T-helper 2 cell (primary cell): Measurements from ENCODE around the gene MMP13.
"Not testable (repeated sequence)": the region's sequence is repeated elsewhere in the genome, so short reads cannot be mapped to it uniquely, and the experiment has no call there.

Experiments
- DNase-seq, 5 experiments: peaks; one replicate each; pipeline versions ENCODE4 v3.0.0 to v3.0.0-alpha.2; 2012 to 2022

MMP13 gene

DNA sequence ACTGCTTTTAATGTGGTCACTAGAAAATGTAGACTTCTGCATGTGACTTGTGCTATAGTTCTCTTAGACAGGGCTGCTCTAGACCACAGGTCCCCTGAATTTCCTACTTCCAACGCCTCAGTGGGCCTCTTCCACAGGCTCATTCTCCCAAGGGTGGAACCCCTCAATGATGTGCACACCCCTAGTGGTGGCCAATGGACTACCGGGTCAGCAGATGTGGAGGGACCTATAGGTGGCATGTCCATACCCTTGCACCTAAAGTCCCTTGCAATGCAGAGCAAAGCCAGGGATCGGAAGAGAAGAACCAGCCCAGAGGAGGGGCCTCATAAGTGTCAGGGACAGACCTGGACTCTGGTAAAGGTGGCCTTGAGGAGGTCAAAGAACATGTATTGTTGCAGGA, 20.0 kb downstream of the MMP13 start:
- DNase-seq: no peak

DNA sequence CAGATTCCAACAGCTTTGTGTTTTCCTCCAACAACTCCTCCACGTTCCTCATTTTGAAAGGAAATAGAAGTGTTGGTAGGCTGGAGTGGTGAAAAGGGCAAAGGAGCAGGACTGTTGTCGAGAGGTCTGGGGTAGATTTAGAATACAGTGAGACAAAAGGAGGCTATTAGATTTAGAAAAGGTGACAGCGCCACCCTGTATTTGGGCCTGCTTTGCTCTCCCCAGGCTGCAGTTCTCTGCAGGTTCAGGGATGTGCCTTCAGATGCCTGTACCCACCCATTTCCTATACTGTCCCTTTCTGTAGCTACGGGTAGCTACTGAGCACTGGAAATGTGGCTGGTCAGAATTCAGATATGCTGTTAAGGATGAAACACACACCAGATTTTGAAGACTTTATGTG, 20.8 kb downstream of the MMP13 start:
- no peak for DNase-seq

DNA sequence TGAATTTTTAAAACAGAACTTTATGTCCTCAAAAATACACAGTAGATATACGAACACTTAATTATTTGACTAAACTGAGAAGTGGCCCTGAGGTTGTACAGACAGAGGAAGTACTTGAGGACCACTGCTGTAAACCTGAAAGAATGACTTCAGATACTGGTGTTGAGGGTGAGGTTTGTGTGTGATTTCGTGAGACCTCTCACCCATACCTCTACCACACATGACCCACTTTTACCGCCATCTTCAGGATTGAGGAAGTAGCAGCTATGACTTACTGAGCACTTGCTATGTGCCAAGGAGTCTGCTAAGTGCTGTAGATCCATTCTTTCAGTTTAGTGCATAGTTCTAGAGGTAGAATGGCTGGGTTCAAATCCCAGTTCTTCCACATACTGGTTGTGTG, 21.9 kb downstream of the MMP13 start:
- DNase-seq: no peak

DNA sequence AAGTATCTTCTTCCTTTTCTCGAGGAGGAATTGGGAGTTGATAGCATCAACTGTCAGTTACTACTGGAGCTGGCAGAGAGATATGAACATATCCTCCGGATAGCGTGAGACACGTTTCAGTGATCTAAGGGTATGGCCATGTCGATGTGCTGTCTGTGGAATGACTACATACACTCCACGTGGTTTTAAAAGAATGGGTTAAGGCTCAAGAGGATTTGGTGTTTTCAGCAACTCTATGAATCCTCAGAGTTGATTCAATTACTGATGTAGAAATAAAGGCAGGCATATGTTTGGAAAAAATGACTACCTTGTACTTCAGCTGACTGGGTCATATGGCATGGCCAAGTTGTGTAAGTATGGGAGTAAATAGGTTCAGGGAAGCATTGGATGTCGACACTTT, 22.9 kb downstream of the MMP13 start:
- no peak for DNase-seq

DNA sequence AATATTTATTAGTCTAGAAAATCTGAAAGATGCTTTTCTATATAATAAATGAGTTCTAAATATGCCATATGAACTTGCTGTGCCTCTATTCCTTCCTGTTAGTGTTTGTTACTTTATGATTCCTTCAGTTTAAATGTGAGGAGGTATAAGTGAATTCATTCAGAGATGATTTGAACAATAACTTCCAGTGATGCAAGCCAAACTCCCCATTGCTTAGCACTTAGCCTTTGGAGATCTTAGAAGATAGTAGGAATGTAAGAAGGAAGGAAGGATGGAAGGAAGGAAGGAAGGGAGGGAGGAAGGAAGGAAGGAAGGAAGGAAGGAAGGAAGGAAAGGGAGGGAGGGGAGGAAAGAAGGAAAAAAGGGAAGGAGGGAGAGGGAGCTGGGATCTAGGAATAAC, 25.1 kb downstream of the MMP13 start:
- DNase-seq: no peak

DNA sequence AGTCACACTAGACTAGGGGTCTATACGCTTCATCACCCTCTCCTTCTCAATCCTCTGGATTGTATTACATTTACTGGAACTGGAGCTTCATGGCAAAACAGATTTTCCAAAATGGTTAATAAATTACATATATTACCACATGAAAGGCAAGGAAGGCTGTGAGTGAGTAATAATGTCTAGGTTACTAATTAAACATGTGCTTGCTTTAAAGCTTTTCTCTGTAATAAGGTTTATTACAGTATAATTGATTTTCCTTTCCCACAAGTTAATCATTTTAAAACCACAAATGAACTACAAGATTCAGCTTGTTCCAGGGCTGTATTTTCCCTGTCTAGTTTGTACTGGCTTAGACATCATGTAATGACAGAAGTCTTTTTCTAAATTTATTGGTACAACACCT, 25.6 kb downstream of the MMP13 start:
- no peak for DNase-seq

DNA sequence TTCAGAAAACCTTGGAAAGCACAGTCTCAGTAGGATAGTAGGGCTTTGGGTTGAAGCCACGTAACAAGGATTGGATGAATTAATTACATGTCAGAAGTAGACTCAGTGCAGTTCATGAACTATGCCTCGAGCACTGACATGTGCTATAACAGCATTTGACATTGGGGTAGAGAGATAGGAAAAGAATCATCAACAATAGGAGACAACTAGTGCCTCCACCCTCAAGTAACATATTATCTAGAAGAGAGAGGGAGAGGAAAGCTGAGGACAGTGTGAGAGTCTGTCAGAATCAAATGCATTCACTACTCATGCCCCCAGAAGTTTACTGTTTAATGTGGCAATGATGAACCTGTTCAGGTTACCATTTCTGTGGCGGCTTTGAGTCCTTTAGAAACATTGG, 26.4 kb downstream of the MMP13 start:
- DNase-seq: no peak

DNA sequence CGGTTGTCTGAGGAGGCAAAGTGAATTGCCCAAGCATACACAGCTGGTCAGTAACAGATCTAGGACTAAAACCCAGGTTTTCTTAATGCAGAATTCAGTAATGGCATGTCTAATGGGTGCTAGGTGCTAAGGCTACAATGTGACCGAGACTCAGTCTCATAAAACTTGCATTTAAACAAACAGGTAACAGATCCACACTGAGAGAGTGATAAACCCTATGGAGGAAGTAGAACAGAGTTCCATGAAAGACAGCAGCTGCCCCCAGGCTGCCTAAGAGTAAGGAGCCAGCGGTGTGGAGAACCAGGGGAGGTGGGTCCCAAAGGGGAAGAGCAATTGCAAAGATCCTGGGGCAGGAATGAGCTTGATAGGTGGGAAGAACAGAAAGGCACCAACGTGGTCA, 27.3 kb downstream of the MMP13 start:
- no peak for DNase-seq

DNA sequence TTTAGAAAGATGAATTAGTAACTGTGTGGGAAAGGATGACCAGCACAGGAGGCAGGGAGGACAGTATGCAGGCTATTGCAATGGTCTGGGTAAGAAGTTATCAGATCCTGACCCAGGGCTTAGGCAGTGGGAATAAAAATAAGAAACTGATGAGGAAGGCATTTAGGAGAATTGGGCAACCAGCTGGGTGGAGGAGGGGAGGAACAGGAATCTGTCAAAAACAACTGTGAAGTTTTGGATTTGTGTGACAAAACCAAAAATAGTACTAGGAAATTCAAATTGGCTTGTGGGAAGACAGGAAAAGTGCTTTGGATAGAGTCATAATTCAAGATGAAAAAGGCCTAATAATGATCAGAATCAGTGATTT, 27.9 kb downstream of the MMP13 start:
- DNase-seq: no peak

DNA sequence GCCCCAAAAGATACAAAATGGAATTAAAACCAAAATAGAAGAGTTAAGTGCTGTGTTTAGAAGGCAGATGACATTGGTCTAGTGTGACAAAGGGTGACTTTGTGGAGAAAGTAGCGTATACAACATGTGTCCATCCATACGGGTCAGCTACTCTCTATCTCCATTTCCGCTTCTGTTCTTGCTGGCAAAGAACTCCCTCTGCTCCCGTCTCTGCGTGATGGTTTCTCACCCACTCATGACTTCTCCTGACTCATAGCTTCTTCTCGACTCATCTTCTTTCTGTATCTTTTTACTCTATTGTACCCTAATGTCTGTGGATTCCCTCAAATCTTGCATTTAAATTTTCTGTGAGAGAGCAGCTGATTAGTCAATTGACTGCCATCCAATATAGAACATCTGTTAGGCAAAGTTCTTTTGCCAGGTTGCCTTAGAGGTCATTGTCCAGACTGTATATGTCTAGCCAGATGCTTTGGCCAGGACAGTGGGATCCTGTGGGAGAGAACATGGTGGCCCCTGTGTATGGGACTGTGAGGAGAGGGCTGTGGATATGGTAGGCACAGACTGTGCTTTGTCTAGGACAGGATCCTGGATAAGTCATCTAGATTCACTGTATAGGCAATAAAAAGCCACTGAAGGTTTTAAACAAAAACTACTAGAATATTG, 28.4 kb downstream of the MMP13 start:
- no peak for DNase-seq

DNA sequence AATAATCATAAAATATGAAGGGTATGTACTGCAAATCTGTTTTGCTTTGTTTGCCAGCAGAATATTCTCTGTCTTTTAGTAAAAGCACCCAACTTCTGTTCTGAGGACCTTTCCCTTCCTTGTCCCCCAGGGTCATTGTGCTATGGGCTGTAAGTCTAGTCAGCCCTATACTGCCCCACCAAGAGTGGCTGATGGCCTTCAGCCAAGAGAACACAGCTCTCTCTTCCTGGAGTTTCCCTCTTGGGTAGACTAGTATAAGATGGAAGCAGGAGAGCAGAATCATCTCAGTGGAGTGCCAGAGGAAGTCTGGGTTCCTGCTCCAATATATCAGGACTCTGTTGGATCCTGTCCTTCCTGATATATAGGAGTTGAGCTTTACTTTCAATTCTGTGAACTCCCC, 29.0 kb downstream of the MMP13 start:
- DNase-seq: no peak

DNA sequence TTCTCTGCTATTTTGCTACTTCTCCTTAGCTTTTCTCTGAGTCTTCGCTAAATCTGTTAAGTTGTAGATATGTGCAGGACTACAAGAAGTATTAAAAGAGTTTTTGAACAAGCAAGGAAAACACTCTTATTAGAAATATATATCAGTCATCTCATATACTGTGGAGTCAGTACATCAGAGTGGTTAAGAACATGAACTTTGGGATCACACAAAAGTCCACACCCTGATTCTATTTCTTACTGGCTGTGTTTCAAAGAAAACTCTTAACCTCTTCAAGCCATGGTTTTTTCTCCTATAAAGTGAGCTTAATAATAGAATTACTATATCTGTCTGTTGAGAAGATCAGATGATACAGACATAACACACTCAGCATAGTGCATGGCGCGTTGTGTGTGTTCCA, 29.5 kb downstream of the MMP13 start:
- no peak for DNase-seq

DNA sequence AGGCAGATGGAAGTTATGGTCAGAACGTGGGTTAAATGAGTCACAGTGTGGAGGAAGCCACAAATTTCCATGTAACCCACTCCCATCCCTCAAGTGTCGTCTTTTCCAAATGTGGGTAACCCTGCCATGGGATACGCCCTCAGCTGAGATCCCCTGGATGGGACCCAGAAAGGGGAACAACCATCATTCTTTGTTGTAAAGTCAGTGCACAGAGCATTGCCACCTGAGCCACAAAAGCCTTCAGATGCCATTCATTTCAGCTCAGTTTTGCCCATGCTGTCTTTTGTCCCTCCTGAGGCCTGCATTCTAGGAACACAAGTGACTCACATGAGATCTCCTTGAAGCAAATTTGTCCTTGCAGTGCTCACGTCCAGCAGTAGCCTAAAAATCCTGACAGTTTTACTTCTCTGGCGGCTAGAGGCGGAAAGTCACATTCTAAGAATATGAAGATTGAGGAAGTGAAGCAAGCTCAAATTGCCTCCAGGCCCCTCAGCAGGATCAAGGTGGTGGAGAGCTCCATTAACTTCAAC, 30.6 kb downstream of the MMP13 start:
- no peak for DNase-seq

DNA sequence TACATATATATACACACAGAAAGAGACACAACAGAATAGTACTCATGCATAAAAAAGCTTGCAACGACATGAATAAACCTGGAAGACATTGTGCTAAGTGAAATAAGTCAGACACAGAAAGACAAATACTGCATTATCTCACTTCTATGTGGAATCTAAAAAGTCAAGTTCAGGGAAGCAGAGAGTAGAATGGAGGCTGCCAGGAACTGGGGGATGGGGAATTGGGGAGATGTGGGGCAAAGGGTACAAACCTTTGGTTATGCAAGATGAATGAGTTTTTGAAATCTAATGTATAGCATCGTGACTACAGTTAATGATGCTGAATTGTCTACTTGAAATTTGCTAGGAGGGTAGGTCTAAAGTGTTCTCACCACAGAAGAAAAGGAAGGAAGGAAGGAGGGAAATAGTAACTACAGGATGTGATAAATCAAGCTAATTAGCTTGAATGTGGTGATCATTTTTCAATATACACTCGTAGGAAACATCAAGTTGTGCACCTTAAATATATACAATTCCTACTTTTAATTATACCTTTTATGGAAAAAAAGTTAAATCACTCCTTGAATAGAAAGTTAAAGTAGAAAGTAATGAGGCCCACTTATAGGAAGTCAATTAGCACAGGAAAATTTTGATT, 33.8 kb downstream of the MMP13 start:
- DNase-seq: no peak

DNA sequence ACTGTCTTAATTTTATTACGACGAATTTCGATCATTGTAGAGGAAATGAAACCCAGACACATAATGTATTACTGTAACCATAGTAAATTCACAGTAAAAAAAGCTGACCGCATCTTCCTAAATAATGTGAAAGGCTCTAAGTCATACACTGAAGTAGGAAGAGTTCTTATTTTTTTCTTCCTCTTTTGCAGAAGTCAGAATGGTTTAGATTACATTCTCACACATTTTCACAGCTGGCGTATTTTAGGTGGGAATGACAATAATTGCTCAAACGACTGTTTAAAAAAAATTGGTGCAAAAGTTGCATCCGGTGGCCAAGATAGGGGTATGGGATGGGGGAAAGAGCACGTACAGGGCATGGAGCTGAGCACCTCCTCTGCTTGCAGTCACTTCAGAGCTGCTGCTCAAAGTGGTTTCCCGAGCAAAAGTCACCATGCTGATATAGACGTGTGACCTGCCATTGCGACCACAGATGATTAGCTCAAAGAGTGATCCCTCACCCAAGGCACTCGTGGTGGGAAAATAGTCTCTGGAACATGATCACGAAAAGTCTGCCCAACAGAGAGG, 35.3 kb downstream of the MMP13 start:
- DNase-seq: no peak

DNA sequence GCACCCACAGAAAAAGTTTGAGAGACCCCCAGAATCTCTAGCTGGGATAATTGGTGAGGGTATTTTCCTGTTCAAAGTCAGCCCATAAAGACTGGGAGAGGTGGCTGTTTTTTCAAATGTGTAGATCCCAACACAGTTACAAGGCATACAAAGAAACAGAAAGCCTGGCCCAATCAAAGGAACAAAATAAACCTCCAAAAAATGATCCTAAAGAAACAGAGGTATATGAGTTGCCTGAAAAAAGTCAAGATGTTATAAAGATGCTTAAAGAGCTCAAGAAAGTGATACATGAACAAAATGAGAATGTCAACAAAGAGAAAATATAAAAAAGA, 40.5 kb downstream of the MMP13 start:
- DNase-seq: no peak

DNA sequence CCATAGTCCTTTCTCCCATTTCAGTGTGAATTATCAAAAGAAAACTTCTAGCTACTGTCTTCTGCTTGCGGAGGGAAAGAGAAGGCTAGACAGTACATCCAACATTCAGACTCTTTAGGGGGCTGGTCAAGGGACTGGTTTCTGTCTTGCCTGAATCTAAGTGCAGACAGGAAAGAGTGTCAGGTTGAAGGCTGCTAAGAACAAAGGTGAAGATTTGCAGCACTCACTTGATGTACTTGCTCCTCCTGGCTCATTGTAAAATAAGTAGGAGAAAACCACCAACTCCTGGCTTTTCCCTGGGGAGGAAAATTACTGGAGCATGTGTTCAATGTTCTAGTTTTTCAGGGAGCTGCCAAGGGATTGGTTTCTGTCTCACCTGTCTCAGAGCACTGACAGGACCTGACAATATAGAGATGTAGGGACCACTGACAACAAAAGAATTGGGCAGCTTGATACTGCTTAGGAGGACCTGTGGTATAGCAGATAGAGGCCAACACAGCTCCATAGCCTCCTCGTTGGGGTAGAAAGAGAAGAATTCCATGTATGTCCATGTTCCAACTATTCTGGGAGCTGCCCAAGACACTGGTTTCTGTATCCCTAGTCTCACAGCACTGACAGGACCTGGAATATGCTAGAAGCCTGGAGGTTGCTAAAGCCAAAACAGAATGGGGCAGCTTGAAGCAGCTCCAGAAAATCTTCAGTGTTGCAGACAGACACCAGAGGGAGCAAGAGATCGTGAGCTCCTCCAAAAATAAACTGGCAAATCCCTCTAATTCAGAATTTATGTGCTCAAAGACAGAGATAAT, 41.1 kb downstream of the MMP13 start:
- no peak for DNase-seq

DNA sequence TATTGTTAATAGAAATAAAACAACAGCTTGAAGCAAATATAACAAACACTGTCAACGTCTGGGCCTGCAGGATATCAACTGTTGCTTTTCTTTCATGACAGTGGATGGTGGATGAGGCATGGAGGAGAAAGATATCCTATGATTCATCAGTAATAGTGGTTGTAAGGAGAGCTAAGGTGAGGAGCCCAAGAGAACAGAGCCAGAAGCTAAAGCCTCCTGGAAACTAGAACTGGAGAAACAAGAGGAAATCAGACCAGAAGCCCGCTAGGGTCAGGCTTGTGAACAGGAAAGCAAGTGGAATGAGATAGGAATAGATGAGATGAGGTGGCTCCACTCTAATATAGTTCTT, 43.1 kb downstream of the MMP13 start:
- no peak for DNase-seq

DNA sequence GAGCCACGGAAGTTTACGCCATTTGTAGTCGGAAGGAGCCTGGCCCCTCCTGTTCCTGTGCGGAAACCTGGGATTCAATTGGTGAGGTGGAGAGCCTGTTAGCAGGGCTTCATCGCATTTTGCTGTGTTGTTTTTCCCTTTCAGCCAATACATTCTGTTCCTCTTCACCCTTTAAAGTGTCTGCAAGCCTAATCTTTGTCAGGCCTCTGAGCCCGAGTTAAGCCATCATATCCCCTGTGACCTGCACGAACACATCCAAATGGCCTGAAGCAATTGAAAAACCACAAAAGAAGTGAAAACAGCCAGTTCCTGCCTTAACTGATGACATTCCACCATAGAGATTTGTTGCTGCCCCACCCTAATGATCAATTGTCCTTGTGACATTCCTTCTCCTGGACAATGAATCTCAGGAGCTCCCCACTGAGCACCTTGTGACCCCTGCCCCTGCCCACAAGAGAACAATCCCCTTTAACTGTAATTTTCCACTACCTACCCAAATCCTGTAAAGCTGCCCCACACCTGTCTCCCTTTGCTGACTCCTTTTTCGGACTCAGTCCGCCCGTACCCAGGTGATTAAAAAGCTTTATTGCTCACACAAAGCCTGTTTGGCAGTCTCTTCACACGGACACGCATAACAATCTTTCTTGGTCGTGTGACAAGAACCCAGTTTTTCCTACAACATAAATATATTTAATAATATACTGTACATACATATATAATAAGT, 43.6 kb downstream of the MMP13 start:
- DNase-seq: no peak

DNA sequence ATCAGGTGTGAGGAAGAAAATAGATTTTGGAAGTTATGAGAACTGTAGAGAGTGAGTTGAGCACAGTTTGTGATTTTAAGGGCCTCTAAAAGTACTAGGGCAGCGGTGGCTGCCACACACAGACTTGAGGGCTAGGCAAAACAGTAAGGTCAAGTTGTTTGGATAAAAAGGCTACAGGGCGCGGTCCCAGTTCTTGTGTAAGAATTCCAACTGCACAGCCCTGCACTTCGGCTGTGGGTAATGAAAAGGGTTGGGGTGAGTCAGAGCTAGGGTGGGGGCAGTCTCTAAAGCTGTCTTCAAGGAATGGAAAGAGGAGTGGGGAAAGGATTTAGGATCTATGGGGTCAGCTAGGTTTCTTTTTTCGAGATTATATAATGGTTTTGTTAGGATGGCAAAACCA, 49.7 kb downstream of the MMP13 start:
- not testable (repeated sequence) for DNase-seq

DNA sequence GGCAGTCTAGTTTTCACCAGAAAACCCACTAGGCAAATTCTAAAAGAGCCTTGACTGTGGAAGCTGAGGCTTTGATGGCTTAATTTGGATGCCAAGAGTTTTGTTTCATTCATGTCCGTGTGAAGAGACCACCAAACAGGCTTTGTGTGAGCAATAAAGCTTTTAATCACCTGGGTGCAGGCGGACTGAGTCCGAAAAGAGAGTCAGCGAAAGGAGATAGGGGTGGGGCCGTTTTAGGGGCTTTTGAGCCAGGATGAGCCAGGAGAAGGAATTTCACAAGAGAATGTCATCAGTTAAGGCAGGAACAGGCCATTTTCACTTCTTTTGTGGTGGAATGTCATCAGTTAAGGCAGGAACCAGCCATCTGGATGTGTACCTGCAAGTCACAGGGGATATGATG, 51.6 kb downstream of the MMP13 start:
- not testable (repeated sequence) for DNase-seq

DNA sequence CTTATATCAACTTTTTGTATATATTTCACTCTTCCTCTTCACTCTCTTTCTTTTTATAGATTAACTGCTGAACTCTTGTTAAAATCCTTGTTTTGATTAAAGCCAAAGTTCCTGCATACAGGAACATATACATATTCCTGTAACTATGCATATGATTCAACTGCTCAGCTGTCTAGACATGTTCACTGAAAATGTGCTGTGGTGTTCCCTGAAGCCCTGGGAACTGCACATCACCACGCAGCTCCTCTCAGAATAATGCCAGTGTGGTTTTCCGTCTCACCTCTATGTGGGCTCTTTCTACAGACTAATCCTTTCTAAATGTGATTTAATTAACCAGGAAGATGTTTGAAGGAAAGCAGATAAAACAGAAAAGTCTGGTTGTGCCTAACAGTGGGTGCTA, 55.2 kb downstream of the MMP13 start:
- DNase-seq: no peak
